GM18520 (cell line): ENCODE measurements around the gene GRAPL.
"Not testable (repeated sequence)": the region's sequence is repeated elsewhere in the genome, so short reads cannot be mapped to it uniquely, and the experiment has no call there.

ENCODE experiments used
- ATAC-seq: cut with Tn5 transposase; IDR thresholded peaks from one replicate; pipeline ENCODE4 v1.9.1; 2021; ENCODE audit not compliant: unreplicated experiment

The GRAPL gene

DNA sequence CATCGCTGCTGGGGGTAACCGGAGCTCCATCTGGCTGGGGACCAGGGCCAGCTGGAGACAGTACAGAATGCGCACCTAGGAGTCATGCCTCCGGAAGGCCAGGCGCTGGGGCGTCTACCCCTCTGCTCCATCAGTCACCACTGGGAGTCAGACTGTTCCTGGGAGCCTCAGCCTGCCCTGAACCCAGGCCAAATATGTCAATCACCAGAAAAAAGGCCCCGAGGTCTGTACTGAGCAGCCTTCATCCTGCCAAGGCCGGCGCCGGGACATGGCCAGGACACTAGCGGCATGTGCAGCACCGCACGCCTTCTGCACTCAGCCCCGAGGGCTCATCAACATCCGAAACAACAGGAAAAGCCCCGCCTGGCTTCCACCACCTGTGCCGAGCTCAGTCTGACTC, 8.7 kb downstream of the GRAPL start:
- ATAC-seq, result not testable (repeated sequence)

DNA sequence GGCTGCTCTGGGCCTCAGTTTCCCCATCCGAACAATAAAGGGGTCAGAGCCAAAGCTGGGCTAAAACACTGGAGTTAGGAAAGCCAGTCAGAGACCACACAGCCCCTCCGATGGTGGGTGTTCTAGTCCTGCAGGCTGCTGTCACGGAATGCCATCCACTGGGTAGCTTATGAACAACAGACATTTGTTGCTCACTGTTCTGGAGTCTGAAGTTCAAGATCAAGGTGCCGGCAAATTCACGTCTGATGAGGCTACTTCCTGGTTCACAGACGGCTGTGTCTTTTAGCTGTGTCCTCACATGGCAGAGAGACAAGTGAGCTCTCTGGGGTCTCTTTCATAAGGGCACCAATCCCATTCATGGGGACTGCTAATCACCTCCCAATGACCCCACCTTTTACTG, 9.2 kb downstream of the GRAPL start:
- not testable (repeated sequence) for ATAC-seq

DNA sequence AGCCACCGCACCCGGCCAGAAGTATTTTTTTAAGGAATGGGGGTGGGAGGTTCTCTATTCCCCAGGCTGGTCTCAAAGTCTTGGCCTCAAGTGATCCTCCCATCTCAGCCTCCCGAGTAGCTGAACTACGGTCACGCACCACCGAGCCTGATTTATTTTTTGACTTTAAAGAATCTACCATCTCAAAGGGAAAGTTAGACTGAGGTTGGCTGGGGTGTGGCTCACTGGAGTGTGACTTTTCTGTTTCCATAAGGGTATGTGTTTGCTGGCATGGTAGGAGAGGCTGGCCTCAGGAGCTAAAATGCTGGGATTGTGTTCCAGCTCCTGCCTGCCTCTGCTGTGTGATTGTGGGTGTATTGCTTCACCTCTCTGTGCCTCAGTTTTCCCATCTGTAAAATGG, 10.6 kb downstream of the GRAPL start:
- ATAC-seq, result peak; percentile 23

DNA sequence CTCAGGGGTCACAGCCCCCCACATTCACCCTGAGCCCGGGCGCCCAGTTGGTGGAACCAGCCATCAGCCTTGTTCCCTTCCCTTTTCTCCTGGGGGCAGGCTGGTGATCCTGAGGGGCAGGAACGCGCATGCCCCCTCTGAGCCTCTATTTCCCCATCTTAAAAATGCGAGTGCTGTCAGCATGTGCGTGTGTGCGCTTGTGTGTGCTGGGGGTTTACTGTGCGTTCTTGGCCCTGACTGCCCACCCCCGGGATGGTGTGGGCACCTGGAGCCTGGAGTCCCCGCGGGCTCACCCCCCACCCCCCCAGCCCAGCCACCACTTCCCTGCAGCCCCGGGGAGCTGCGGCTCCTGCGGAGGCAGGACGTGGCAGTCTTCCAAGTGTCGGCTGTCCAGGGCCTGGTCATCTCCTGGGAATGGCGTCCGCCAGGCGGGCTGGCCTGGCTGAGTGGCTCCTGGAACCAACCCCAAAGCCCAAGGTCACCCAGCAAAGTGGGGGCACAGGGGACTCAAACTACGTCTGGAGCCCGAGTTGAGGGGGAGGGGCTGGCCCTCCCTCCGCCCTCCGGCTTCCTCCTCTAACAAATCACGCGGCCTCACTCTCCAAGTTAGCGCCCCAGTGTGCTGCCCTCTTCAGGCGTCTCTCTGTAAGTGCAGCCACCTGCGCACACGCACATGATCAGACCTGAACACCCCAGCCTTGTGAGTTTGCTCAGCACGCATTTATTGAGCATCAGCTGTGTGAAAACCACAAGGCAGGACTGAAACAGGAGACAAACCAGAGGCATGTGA, 14.2 kb downstream of the GRAPL start:
- ATAC-seq, result peak; percentile 36

DNA sequence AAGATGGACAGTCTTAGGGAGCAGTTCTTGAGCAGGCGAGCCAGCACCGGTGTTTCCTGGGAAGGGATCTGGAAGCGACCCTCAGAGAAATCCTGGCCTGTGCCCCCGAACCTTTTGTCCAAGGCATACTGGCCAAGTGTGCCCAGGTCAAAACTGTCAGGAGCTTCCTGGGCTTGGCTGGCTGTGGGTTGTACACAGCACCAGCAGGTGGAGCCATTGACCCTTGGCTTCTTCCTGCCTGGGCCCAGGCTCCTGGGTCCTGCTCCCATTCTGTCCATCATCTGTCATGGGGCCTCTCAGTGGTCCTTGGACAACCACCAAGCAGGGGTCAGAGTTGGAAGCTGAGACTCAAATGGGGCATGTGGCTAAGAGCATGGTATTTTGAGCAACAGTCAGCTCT, 15.0 kb downstream of the GRAPL start:
- not testable (repeated sequence) for ATAC-seq

DNA sequence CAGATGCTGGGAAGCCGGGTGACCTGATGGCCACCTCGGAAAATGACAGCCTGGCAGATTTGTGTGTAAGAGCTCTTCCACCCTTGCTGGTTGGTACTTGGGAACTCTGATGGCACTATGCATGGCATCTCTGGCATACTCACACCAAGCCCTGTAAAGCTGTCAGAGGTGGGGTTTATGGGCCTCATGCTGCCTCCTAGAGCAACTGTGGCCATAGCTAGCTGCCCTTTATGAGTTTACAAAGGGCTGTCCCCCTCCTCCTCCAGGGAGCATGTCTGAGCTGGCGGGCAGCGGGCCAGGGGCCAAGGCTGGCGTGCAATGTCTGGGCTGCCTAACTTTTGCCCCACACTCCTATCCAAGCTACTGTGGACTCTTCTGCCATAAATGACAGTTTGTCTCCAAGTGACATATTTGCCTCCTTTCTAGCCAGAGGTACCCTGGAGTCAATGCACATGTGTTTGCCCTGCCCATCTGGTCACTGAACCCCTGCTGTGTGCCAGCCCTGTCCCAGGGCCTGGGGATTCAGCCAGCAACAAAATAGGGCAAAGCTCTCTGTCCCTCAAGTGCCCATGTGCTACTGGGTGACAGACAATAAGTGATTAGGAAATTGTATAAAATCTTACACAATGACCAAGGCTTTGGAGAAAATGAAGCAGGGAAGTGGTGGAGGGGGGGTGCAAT, 15.8 kb downstream of the GRAPL start:
- ATAC-seq, result not testable (repeated sequence)

DNA sequence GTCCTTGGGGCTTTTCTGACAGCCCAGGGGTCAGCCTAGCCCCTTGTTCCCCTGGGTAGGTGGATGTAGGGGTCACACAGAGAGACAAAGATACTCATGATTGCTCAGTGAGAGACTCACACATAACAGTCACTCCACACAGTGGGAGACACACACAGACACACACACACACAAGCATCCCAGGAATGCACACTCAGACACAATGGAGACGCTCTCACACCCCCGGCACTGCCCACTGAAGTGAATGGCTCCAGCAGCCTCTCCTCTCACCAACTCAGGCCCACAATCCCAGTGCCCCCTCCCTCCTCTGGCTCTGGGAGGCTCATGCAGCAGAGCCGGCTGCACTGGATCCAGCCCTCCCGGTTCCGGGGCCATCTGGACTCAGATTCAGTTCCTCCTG, 17.0 kb downstream of the GRAPL start:
- not testable (repeated sequence) for ATAC-seq

DNA sequence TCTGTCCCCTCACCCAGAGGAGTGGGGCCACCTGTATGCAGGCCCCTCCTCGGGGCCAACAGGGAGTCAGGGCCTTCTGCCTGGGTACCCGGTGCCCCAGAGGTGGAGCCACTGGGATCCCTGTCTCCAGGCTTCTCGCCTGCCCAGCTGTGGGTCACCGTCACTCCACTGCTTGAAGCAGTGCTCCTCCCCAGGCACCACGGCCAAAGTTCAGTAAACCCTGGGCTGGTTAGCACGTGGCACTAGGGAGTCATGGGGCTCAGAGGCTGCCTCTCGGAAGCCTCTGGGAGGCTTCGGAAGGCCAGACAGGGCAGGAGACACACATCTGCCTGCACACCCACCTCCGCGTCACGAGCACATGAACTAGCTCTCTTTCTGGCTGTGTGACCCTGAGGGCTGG, 18.1 kb downstream of the GRAPL start:
- not testable (repeated sequence) for ATAC-seq

DNA sequence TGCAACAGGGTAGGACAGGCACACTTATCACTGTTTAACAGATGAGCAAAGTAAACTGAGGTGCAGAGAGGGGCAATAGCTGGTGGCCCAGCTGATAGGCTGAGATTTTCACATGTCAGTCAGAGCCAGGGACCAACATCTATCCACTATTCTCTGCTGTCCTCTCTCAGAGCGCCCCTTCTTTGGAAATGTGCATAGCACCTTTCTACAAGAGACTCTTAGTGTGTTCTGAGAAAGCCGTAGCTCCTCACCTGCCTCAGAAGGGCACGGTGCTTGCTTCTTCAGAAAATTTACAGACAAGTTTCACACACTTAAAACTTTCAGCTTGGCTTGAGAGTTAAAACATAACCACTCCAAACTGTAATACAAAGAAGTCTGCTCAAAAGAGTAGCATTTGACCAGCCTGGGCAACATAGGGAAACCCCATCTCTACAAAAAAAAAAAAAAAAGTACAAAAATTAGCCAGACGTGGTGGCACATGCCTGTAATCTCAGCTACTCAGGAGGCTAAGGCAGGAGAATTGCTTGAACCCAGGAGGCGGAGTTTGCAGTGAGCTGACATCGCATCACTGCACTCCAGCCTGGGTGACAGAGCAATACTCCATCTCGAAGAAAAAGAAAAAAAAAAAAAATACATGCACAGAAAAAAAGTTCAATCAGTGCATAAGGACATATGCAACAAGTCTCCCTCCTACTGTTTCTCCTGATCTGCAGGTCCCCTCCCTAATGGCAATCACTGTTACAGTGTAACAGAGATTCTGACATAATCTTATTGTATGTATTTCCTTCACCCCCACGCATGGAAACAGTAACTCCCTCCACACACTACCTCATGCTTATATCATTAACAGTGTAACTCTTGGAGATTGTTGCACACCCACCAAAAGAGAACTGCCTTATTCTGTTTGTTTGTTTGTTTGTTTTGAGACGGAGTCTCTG, 23.6 kb downstream of the GRAPL start:
- not testable (repeated sequence) for ATAC-seq

DNA sequence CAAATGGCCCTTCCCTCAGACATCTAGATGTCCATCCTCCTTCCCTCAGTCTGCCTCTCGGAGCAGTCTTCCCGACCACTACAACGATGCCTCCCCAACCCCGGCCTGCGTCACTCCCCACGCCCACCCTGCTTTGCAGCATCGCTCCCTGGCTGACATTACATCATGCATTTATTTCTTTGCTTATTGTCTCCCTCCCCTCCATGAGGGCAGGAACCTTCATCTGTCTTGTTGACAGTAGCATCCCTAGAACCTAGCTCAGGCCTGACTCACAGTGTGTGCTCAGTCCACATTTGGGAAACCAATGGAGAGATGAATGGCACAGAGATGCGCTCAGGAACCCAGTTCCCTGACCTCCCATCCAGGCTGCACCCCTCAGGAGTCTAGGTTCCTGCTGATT, 30.2 kb downstream of the GRAPL start:
- ATAC-seq, result not testable (repeated sequence)

DNA sequence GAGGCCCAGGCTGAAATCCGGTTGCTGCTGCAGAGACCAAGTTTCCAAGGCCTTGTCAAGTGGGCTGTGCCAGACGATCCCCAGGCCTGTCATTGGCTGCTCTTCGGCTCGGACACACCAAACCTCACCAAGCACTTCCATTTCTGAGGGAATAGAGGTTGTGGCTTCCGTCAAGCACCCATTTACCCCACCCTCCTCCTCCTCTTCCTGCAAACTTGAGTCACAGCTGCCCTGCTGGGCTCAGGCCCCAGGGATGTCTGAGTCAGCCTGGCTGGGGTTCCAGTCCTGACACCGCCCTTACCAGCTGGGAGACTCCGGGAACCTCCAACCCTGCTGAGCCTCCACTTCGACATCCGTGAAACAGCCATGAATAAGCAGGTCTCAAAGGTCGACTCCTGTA, 31.1 kb downstream of the GRAPL start:
- ATAC-seq, result not testable (repeated sequence)

DNA sequence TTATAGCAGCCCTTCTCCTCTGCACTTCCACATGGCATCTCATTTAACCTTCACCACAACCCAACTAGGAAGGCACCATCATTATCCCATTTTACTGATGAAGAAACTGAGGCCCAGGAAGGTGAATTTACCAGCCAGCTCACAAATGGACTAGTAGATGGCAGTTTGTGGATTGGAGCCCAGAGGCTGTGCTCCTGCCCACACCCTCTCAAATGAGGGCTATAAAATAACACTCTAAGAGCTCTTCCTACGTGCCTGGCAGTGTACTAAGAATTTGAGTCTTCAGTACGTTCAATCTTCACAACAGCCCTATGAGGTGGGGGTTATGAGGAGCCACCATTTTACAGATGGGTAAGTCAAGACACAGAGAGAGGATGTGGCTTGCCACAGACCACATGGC, 31.5 kb downstream of the GRAPL start:
- not testable (repeated sequence) for ATAC-seq

DNA sequence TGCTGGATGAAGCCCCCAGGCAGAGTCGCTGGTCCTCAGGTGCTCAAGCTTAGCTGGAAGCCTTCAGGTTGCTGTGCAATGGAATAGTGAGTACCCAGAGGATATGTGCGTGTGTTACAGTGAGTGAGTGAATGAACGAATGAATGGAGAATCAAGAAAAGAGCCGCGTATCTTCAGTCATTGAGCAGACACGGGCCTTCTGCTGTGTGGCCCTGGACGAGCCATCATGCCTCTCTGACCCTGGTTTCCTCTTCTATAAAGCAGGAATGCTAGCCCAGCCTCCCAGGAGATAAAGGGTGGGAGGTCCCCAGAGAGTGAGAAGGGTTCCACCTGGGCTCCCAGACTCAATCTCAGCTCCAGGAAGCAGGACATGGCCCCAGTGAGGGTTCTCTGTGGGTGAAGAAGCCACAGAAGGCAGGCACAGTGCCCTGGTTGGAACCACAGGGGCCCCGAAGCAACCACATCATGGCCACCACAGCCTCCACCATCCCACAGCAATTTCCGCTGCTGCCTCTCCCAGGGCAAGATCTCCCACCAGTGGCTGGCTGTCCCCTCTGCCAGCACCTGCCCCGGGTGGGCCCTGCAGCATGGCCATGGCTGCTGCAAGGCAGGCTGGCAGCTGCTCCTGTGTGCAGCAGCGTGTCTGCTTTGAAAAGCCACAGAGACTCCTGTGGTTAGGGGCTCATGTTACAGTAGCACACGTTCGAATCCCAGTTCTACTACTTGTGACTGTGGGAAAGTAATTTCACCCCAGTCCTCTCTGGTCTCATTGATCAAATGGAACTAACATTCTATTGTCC, 34.1 kb downstream of the GRAPL start:
- ATAC-seq, result not testable (repeated sequence)

DNA sequence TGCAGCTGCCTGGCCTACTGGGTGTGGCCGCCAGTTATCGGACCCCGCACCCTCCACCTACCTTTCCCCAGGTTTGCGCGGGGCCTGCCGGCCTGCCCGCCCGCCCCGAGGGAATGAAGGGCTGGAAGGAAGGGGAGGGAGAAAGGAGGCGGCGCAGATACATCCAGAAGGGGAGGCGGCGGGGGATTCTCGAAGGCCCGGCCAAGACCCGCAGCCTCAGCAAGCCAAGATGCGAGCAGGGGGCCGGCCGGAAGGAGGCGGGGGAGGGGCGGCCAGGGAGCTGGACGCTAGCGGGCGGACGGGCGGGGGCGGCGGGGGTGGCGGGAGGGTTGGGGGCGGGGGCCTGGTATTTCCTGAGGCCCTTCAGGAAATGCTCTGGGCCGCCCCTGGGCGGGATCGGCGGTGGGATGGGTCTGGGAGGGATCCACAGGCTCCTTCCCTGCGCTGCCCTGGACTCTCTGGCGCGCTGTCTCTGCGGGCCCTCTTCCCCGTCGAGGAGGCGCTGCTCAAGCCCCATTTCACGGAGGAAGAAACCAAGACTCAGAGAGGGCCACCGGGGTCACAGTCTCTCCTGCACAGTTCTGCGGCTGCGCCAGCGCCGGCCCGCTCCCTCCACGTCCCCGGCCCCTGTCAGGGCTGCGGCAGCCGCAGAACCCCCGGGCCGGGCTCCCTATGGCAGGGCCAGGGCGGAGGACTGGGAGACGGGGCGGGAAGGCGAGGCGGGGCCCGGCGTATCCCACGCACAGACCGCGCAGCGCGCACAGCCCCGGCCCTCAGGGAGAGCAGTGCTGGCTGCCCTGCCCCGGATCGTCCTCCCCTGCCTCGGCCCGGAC, 35.2 kb downstream of the GRAPL start:
- not testable (repeated sequence) for ATAC-seq

DNA sequence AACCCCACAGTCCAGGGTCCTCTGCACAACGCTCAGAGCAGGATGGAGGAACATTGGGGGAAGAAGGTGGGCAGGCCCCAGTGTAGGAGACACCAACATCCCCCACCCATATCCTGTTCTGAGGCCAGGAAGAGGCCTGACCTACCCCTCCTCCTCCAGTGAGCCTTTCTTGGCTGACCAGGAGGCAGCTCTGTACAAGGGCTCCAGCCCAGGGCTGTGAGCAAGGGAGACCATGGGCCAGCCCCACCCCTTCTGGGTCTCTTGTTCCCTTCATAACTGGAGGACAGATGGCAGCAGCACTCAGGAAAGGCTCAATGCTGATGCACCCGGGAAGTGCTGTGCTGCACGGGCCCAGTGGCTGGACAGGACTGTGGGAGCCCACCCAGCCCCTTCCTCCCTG, 47.0 kb downstream of the GRAPL start:
- ATAC-seq, result not testable (repeated sequence)

DNA sequence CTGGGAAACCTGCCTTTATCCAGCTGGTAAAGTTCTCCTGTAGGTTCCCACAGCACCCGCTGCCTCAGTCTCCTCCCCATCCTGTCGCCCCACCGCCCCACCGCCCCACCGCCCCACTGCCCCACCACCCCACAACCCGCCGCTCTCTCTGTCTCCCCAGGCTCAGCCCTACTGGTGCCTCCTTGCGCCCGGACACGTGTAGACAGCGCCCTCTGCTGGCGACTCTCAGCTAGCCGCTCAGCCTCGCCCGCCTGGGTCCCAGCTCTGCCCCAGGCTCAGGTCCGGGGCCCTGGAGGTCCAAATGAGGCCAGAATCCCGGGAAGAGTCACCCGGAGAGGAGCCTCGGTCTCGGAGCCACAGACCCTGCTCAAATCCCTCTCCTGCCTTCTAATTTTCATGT, 48.0 kb downstream of the GRAPL start:
- ATAC-seq, result peak; percentile 74

DNA sequence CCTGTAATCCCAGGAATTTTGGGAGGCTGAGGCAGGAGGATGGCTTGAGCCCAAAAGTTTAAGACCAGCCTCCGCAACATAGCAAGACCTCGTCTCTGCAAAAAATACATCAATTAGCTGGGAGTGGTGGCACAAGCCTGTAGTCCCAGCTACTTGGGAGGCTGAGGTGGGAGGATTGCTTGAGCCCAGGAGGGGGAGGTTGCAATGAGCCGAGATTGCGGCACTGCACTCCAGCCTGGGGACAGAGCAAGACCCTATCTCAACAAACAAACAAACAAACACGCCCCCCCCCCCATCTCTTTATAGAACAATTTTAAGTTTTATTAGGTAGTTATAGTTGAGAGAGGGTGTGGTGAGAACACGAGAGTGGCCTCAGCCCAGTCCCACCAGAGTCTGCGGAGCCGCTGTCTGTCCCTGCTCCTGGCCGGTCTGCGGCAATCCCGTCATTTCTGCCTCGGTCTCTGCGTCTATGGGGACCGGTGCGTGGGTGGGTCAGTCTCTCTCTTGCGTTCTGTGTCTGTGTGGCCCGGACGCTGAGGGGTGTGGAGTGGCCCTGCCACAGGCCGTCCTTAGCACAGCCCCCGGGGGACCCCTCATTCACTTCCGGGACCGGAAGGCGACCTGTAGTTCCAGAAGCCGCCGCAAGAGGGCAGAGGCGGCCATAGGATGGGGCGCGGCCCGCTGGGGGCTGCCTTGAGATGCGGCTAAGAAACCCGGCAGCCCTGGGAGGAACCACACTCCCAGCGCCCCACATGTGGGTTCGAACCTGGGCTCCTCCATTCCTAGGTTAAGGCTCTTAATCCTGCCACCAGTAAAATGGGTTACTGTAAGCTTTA, 53.9 kb downstream of the GRAPL start:
- peak; percentile 91 for ATAC-seq
